Measurements from ENCODE around the gene GNPTAB.

GNPTAB gene

GRCh38 chr12:101749657-101750056 lies 81.1 kb downstream of the GNPTAB start:
- ATAC-seq (ENCODE audit: low read depth): no peak
- Histone ChIP-seq H3K27me3 (ENCODE audit: insufficient read depth, poor library complexity, severe bottlenecking) (no peaks in the 10 kb centered on the region), H3K36me3 (ENCODE audit: low read depth) (peaks cover 40% of the 10 kb centered on the region), H3K27ac (ENCODE audit: poor library complexity, severe bottlenecking) (no peak overlapping the region), H3K9me3 (ENCODE audit: severe bottlenecking) (no peaks in the 10 kb centered on the region), H3K4me1 (ENCODE audit: insufficient read depth, poor library complexity, severe bottlenecking) (no peaks in the 10 kb centered on the region), H3K4me3 (ENCODE audit: severe bottlenecking) (no peak overlapping the region)
- DNase-seq (ENCODE audit: low spot score): no peak
- TF ChIP-seq CTCF (IDR thresholded peaks at IDR 0.05; ENCODE audit: poor library complexity, severe bottlenecking): no peak

- no peaks in the 10 kb centered on the region for H3K4me1 ChIP-seq (ENCODE audit: insufficient read depth, poor library complexity, severe bottlenecking)
Observed at GRCh38 chr12:101748907-101749306, 81.9 kb downstream of the GNPTAB start.

GRCh38 chr12:101747697-101748096 lies 83.1 kb downstream of the GNPTAB start:
- no peak for ATAC-seq (ENCODE audit: low read depth)
- no peak for DNase-seq (ENCODE audit: low spot score)
- Histone ChIP-seq H3K4me3 (ENCODE audit: severe bottlenecking) (no peak overlapping the region), H3K36me3 (ENCODE audit: low read depth) (peaks cover 34% of the 10 kb centered on the region), H3K9me3 (ENCODE audit: severe bottlenecking) (no peaks in the 10 kb centered on the region), H3K4me1 (ENCODE audit: insufficient read depth, poor library complexity, severe bottlenecking) (no peaks in the 10 kb centered on the region), H3K27me3 (ENCODE audit: insufficient read depth, poor library complexity, severe bottlenecking) (no peaks in the 10 kb centered on the region), H3K27ac (ENCODE audit: poor library complexity, severe bottlenecking) (no peak overlapping the region)
- no peak for TF ChIP-seq CTCF (IDR thresholded peaks at IDR 0.05; ENCODE audit: poor library complexity, severe bottlenecking)

More at GRCh38 chr12:101748907-101749306, 81.9 kb downstream of the GNPTAB start:
- TF ChIP-seq CTCF (IDR thresholded peaks at IDR 0.05; ENCODE audit: poor library complexity, severe bottlenecking): no peak
- Histone ChIP-seq H3K27ac (ENCODE audit: poor library complexity, severe bottlenecking) (no peak overlapping the region), H3K36me3 (ENCODE audit: low read depth) (peaks cover 40% of the 10 kb centered on the region), H3K9me3 (ENCODE audit: severe bottlenecking) (no peaks in the 10 kb centered on the region), H3K27me3 (ENCODE audit: insufficient read depth, poor library complexity, severe bottlenecking) (no peaks in the 10 kb centered on the region), H3K4me3 (ENCODE audit: severe bottlenecking) (no peak overlapping the region)
- DNase-seq (ENCODE audit: low spot score): no peak
- no peak for ATAC-seq (ENCODE audit: low read depth)

GRCh38 chr12:101746661-101747060 lies 84.1 kb downstream of the GNPTAB start:
- H3K36me3 ChIP-seq (ENCODE audit: low read depth): peaks cover 31% of the 10 kb centered on the region
- no peak for ATAC-seq (ENCODE audit: low read depth)
- no peaks in the 10 kb centered on the region for H3K4me1 ChIP-seq (ENCODE audit: insufficient read depth, poor library complexity, severe bottlenecking)
- H3K27ac ChIP-seq (ENCODE audit: poor library complexity, severe bottlenecking): no peak overlapping the region
- no peaks in the 10 kb centered on the region for H3K9me3 ChIP-seq (ENCODE audit: severe bottlenecking)
- no peak overlapping the region for H3K4me3 ChIP-seq (ENCODE audit: severe bottlenecking)
- no peak for TF ChIP-seq CTCF (IDR thresholded peaks at IDR 0.05; ENCODE audit: poor library complexity, severe bottlenecking)
- H3K27me3 ChIP-seq (ENCODE audit: insufficient read depth, poor library complexity, severe bottlenecking): no peaks in the 10 kb centered on the region
- DNase-seq (ENCODE audit: low spot score): no peak

GRCh38 chr12:101746196-101746595 lies 84.6 kb downstream of the GNPTAB start:
- DNase-seq (ENCODE audit: low spot score): no peak
- Histone ChIP-seq H3K9me3 (ENCODE audit: severe bottlenecking) (no peaks in the 10 kb centered on the region), H3K27ac (ENCODE audit: poor library complexity, severe bottlenecking) (no peak overlapping the region), H3K27me3 (ENCODE audit: insufficient read depth, poor library complexity, severe bottlenecking) (no peaks in the 10 kb centered on the region), H3K36me3 (ENCODE audit: low read depth) (peaks cover 35% of the 10 kb centered on the region), H3K4me3 (ENCODE audit: severe bottlenecking) (no peak overlapping the region), H3K4me1 (ENCODE audit: insufficient read depth, poor library complexity, severe bottlenecking) (no peaks in the 10 kb centered on the region)
- no peak for TF ChIP-seq CTCF (IDR thresholded peaks at IDR 0.05; ENCODE audit: poor library complexity, severe bottlenecking)
- no peak for ATAC-seq (ENCODE audit: low read depth)
